GM12872 (cell line): ENCODE measurements around the gene CCDC192.
A peak's percentile ranks its signal among the peaks of the same experiment; 100 is the strongest.

Experiments
- CTCF ChIP-seq: IDR thresholded peaks from 3 replicates; pipeline ENCODE4 v1.5.1; 2011; ENCODE audit warnings: low read depth, mild to moderate bottlenecking, low read length, moderate library complexity; ENCODE audit not compliant: insufficient read depth

Gene CCDC192

DNA sequence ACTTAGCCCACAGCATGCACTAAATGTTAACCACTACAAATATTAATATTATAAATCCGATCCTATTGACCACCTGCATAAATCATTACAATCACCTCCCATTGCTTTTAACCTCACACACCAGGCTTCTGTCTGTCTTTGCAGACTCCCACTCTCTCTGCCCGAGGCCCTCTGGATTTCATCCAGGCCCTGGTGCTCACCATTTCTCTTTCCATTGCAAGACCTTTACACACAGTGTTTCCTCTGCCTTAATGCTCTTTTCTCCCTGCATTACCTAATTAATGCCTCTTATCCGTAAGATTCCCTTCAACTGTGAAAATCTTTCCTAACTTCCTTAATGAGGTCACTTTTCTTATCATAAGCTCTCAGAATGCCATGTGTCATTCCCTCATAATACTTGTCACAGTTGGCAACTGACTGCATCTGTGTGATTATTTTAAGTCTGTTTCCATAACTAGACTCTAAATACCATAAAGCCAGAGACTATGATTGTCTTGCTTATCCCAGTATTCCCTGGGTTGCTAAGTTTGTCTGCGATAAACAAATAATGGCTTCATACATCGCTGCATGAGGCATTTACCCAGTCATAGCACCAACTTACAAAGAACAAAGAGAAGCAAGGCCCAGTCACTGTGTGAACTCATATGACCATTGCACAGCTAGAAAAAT, 155.1 kb downstream of the CCDC192 start:
- no peak for TF ChIP-seq CTCF

DNA sequence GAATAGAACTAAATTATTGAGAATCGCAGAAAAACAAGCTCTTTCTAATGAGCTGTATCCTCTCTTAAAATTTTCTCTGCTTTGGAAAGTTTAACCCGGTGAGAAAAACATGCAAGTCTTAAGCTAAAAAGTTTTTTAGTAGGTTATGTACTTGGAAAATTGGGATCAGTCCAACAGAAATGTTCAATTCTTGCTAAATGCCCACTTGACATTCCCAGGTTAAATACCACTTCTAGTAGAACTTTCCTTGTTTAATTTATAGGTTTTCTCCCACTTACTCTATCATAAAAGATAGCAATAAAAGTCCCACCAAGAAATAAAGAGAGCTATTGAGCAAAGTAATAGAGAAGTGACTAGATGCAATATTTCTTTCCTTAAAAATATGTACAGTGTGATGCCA, 157.1 kb downstream of the CCDC192 start:
- TF ChIP-seq CTCF: no peak

GRCh38 chr5:127863161-127863560, 160.0 kb downstream of the CCDC192 start:
- no peak for TF ChIP-seq CTCF

- TF ChIP-seq CTCF: no peak
These were observed 160.6 kb downstream of the CCDC192 start for GRCh38 chr5:127863610-127864395.

GRCh38 chr5:127864511-127864910, 161.3 kb downstream of the CCDC192 start:
- no peak for TF ChIP-seq CTCF

DNA sequence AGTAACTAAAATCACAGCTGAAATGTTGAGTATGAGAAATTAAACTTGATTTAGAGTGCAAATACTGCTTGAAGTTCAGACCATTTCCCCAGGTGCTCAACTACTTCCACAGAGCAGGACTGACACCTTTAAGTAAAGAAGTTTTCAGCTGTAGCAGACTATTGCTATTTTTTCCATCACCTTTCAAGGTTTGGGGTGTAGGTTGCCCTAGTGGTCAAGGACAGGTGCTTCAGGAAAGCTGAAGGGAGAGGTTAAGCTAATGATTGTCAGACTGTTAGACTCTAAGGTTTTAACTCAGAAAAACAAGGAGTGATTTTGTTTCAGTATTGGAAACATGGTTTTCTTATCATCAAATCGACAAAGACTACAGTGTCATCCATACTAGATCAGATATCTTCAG, 162.1 kb downstream of the CCDC192 start:
- TF ChIP-seq CTCF: peak; percentile 53

DNA sequence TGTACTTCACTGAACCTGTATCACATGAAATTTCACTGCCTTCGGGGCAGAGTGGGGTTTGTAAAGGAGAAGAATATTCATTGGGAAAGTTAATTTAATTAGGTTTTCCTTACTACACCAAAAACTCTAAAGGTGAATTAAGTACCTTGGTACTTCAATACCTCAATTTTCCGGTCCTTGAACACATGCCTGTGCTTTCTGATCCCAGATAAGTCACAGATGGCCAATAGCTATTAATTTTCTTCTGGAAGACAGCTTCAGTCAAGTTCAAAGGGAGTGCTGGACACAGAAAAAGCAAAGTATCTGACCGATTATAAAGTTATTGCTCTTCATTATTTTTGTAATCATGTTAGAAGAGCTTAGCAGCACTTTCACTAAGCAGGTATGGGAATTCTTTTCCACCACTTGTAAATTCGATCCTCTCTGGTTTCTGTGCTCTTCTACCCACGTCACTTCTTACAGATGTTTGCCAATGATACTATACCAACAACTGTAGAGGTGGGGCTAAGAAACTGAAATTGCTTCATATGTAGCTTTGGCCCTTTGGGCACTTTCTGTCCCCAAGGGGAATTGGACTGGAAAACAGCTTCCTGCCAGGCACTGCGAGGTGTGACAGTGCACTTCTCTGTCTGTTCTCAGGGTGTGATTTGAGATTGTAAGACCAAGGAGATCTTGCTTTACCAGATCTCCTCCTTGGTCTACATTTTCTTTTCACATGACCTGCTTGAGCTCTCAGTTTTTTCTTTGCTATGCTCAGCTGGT, 164.0 kb downstream of the CCDC192 start:
- TF ChIP-seq CTCF: no peak
